Measurements from ENCODE around the gene SORBS1.

DNA sequence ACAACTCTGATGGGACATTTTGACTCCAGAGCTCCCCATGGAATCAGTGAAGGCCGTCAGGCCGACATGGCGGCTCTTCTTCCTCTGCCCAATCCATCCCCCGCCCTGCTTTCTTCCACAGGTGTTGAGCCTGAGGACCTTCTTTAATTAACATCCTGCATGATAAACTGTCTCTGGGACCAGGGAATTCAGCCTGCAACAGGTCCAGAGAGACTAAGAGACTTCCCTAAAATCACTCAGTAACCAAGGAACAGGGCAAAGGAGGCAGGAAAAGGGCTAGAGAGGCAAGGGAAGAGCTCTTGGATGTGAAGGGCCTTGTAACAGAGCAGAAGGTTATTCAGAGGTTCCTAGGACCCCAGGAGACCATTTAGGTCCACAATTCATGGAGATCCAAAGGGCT, 264.4 kb downstream of the SORBS1 start:
- TF ChIP-seq MYBL2 (CRISPR knock-in tag; IDR thresholded peaks at IDR 0.05) = no peak
- TF ChIP-seq ZBTB21 (CRISPR knock-in tag; IDR thresholded peaks at IDR 0.05; ENCODE audit: borderline replicate concordance) = no peak
- TF ChIP-seq, protein P1, sequence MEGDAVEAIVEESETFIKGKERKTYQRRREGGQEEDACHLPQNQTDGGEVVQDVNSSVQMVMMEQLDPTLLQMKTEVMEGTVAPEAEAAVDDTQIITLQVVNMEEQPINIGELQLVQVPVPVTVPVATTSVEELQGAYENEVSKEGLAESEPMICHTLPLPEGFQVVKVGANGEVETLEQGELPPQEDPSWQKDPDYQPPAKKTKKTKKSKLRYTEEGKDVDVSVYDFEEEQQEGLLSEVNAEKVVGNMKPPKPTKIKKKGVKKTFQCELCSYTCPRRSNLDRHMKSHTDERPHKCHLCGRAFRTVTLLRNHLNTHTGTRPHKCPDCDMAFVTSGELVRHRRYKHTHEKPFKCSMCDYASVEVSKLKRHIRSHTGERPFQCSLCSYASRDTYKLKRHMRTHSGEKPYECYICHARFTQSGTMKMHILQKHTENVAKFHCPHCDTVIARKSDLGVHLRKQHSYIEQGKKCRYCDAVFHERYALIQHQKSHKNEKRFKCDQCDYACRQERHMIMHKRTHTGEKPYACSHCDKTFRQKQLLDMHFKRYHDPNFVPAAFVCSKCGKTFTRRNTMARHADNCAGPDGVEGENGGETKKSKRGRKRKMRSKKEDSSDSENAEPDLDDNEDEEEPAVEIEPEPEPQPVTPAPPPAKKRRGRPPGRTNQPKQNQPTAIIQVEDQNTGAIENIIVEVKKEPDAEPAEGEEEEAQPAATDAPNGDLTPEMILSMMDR (IDR thresholded peaks at IDR 0.05) = no peak
- TF ChIP-seq FOXP4 (CRISPR knock-in tag; IDR thresholded peaks at IDR 0.05) = no peak
- TF ChIP-seq, protein P2, sequence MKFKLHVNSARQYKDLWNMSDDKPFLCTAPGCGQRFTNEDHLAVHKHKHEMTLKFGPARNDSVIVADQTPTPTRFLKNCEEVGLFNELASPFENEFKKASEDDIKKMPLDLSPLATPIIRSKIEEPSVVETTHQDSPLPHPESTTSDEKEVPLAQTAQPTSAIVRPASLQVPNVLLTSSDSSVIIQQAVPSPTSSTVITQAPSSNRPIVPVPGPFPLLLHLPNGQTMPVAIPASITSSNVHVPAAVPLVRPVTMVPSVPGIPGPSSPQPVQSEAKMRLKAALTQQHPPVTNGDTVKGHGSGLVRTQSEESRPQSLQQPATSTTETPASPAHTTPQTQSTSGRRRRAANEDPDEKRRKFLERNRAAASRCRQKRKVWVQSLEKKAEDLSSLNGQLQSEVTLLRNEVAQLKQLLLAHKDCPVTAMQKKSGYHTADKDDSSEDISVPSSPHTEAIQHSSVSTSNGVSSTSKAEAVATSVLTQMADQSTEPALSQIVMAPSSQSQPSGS (CRISPR knock-in tag; IDR thresholded peaks at IDR 0.05; ENCODE audit: borderline replicate concordance, low read depth) = no peak
- TF ChIP-seq USF1 (CRISPR knock-in tag; IDR thresholded peaks at IDR 0.05) = no peak
- TF ChIP-seq, protein P3, sequence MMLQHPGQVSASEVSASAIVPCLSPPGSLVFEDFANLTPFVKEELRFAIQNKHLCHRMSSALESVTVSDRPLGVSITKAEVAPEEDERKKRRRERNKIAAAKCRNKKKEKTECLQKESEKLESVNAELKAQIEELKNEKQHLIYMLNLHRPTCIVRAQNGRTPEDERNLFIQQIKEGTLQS (CRISPR knock-in tag; conservative IDR thresholded peaks at IDR 0.05) = no peak
- no peak for TF ChIP-seq STAT6 (CRISPR knock-in tag; conservative IDR thresholded peaks at IDR 0.05; ENCODE audit: low read depth)

Measured in WTC11 (cell line).